Dermis microvascular lymphatic vessel endothelial cell (primary cell): ENCODE data around the gene IL4I1. TPM values are rescaled to one million over a fixed set of nuclear protein-coding genes. Genes with fewer than 3 reads are reported as not detected.
"Not testable (repeated sequence)": the region's sequence is repeated elsewhere in the genome, so short reads cannot be mapped to it uniquely, and the experiment has no call there.

Source experiments
- DNase-seq, 2 donors: peaks; one replicate each; pipeline versions ENCODE4 v3.0.0 to v3.0.0-alpha.2; 2010; ENCODE audit warnings: low read depth in 2 of 2
- total RNA-seq: library from RNA; depleted of rRNA; stranded (reverse); fragments of >200 nt; gene quantifications from 2 replicates; pipeline ENCODE4 v1.2.1, GENCODE V29; 2014

Gene IL4I1, protein sequence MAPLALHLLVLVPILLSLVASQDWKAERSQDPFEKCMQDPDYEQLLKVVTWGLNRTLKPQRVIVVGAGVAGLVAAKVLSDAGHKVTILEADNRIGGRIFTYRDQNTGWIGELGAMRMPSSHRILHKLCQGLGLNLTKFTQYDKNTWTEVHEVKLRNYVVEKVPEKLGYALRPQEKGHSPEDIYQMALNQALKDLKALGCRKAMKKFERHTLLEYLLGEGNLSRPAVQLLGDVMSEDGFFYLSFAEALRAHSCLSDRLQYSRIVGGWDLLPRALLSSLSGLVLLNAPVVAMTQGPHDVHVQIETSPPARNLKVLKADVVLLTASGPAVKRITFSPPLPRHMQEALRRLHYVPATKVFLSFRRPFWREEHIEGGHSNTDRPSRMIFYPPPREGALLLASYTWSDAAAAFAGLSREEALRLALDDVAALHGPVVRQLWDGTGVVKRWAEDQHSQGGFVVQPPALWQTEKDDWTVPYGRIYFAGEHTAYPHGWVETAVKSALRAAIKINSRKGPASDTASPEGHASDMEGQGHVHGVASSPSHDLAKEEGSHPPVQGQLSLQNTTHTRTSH
- total RNA-seq: 1.6 and 1.9 TPM in 2 replicates

- peak in 1 of 2 donors; percentile 78 for DNase-seq
These were observed at the start of gene IL4I1 for GRCh38 chr19:49896863-49897621. Gene IL4I1, minus strand, starts transcription at chr19:49896887. Its CDS starts 727 bp downstream, at chr19:49896160.

DNA sequence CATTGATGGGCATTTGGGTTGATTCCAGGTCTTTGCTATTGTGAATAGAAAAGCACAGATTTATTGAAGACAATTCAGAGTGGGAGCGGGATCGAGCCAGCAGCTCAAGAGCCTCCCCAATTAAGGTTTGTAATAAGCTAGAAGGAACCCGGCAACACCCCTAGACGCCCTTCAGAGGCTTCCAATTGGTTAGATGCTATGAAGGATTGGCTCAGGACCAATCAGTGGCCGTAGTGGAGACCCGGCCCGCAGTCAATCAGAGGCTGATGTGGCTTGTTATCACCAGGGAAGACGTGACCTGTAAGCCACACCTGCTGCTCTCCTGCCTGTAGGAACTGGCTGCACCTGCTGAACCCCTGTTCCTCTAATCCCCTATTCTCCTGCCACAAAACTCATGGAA lies 49.7 kb upstream of the IL4I1 start:
- DNase-seq: no peak

- DNase-seq: not testable (repeated sequence)
These were observed 47.9 kb upstream of the IL4I1 start for GRCh38 chr19:49944567-49944966.

GRCh38 chr19:49940482-49940791 lies 43.8 kb upstream of the IL4I1 start:
- DNase-seq: no peak

DNA sequence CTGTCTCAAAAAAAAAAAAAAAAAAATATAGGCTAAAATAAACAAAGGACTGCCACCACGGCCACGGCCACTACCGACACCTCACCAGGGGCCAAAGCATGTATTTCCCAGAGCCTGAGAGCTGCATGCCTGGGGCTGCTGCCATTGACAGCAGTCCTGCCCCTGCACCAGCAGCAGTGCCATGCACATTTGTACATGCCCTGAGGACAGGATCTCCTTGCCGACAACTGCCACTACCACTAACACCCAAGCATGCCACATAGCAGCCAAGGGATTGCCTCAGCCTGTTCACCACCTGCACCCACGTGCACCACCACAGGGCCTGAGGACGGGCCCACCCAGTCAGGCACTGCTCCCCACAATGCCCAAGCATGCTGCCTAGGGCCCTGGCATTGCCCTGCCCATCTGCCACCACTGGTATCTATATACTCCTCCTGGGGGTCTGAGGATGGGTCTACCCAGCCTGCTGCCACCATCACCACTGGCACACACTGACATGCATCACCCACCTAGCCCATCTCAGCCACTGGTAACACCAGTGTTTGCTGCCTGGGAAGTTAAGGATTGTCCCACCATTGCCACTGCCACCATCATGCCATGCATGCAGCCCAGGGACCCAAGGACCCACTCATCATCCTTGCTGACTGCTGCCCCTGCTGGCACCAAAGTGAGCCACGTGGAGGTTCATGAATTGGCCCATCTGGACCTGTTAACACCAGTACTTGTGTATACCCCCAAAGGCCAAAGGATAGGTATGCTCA lies 43.2 kb upstream of the IL4I1 start:
- no peak for DNase-seq

DNA sequence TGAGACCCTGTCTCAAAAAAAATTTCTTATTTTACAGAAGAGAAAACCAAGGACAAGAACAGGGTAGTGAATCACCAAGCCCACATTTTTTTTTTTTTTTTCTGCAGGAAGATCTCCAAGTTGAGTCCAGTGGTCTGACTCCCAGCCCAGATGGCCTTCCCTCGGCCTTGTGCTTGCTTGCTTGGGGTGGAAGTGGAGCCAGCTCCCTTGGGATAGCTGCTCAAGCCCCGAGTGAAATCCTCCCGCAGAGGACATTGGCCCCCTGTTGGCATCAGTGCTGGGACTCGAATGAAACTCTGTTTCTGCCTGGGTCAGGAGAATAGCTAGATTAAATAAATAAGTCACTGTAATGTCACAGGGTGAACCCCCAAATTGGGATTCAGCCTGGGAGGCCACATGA lies 42.0 kb upstream of the IL4I1 start:
- DNase-seq: no peak

DNA sequence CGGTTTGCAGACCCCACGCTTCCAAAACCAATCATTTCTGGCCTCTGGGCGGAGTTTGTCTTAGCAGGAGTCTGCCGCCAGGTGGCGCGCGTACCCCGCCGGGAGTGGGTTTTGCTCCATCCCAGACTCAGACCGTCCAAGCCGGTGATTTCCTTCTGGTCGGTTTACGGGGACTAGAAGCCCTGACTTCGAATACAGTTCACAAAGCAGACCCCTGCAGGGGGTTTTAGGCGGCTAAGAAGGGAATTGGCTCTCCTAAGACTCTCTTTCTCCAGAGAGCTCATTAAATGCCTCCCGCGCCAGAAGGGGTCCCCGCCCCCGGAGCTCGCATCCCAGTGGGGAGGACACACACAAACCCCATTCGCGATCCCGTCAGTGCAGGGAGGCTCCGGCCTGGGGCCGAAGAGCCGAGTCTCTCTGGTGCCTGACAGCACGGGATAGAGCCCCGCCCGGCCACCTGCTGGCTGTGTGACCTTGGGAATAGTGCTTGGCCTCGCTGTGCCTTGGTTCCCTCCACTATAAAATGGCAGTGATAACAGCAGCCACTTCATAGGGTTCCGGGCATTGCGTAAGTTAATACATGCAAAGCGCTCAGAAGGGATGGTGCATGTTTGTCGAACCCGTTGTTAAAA lies 41.2 kb upstream of the IL4I1 start:
- peak; percentile 36 to 65 for DNase-seq

GRCh38 chr19:49936549-49936948 lies 39.9 kb upstream of the IL4I1 start:
- no peak for DNase-seq

- no peak for DNase-seq
These were observed 37.0 kb upstream of the IL4I1 start for GRCh38 chr19:49933643-49934042.

GRCh38 chr19:49932731-49933131 lies 36.0 kb upstream of the IL4I1 start:
- no peak for DNase-seq

GRCh38 chr19:49932041-49932451 lies 35.4 kb upstream of the IL4I1 start:
- no peak for DNase-seq

GRCh38 chr19:49931293-49932040 lies 34.8 kb upstream of the IL4I1 start:
- no peak for DNase-seq

DNA sequence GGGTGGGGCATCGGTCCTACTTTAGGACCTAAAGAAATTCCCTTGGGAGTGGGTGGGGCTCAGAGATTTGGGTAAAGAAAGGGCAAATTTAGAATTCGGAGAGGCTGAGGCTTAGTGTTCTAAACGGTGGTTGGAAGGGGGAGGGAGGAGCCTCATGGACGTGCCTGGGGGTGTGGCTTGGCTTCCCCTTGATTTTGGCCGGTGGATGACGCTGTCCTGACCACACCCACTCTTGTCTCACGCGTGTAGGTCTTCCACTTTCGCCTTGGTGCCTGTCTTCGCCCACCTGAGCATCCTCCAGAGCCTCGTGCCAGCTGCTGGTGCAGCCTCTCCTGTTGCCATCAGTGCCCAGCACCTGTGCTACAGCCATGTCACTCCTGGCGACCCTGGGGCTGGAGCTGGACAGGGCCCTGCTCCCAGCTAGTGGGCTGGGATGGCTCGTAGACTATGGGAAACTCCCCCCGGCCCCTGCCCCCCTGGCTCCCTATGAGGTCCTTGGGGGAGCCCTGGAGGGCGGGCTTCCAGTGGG lies 33.9 kb upstream of the IL4I1 start:
- no peak for DNase-seq

DNA sequence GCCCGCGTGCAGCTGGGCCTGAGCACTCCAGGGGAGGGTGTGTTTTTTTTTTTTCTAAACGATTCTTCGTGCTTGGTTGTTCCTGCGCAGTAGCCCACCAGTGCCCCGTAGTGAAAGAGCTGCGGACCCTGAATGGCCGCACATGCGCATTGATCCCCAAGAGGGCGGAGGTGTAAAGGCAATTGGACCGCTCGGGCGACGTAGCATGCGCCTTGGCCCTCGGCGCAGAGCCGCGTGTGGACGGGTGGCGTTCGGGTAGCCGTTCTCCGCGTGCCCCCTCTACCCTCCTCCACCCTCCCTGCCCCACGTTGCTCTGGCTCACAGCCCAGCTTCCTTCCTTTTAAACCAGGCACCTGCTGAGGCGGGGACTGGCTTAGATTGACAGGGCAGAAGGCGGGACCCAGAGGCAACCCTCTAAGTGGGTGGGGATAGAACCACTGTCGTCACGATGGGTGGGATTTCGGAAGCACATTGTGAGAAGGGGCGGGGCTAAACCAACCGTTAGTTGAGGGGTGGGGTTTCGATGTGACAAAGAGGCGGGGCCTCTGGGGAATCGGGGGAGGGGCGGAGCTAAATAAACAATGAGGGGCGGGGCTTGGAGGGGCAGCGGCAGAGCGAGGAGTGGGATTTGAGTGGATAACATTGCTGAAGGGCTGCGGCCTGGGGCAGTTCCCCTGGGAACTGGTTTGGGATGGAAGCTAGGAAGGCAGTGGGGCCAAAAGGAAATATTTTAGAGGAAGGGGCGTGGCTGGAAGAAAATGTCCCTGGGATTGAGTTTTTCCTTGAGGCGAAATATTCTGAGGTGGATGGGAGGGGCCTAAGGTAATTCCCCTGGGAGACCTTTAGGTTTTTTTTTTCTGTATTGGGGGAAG lies 33.2 kb upstream of the IL4I1 start:
- peak; percentile 99 for DNase-seq

- DNase-seq: peak; percentile 24 to 83
These were observed 32.5 kb upstream of the IL4I1 start, which contains the start of the genes ATF5 and NUP62 for GRCh38 chr19:49929121-49929610. Gene ATF5, plus strand, starts transcription at chr19:49929205. Its CDS starts 1,646 bp downstream, at chr19:49930851. Gene NUP62, minus strand, starts transcription at chr19:49929504. Its CDS starts 19,697 bp downstream, at chr19:49909807.

DNA sequence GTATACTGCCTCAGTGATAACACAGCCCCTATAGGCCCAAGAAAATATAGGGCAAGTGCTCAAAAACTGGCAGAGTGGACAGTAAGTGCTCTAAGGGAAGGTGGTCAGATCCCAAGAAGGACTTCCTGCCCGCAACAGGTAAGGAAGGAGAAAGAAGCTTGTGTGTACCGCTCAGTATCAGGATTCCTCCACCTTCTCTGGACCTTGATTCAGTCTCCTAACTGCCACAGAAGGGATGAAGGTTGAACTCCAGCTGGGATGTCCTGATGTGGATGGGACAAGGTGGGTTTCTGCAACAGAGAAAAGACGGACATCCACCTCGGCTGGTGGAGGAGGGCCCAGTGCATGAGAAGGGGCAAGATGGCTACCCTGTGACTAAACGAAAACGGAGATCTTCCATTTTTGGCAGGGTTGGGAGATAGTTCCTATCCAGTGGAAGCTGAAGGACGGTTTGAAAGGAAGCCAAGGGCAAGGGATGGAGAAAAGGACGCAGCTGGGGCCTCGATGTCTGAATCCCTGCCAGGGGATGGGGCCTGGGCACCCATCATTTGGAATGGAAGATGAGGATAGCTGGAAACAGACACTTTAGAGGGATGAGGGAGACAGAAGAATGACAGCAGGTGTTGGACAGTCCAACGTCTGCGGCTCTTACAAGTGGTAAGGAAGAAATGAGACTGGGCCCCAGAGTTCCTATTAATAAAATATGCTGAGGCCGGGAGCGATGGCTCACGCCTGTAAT lies 31.0 kb upstream of the IL4I1 start:
- DNase-seq: no peak

DNA sequence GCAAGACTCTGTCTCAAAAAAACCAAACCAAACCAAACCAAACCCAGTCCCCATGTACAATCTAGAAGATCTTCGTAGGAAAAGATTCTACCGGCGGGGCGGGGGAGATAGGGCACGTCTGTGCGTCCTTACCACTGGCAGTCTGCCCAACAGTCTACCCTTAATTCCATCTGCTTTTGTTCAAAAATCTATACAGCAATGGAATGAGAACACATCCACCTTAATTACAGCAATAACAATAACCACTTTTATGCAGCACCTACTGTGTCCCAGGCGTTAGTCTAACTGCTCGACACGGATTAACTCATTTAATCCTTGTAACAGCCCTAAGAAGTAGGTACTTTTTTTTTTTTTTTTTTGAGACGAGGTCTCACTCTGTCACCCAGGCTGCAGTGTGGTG lies 29.8 kb upstream of the IL4I1 start:
- no peak for DNase-seq

DNA sequence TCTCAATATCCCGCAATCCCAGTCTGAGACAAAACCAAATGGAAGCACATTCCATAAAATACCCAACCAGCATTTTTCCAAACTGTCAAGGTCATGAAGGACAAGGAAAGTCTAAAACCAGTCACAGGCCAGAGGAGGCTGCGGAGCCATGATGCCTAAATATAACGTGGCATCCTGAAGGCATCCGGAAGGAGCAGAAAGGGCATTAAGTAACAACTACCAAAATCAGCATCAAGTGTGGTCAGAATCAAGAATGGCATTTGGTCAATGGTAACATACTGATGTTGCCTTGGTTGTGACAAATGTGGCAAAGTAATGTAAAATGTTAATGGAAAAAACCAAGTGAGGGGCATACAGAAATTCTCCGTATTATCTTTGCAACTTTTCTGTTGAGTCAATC lies 28.8 kb upstream of the IL4I1 start:
- DNase-seq: no peak
